Uterus (tissue), 4 donors: Measurements from ENCODE around the gene DDA1. TPM values are rescaled to one million over a fixed set of nuclear protein-coding genes. Genes with fewer than 3 reads are reported as not detected.
"Not testable (repeated sequence)": the region's sequence is repeated elsewhere in the genome, so short reads cannot be mapped to it uniquely, and the experiment has no call there.

Experiments
- DNase-seq, 2 donors: peaks; one replicate each; pipeline ENCODE4 v3.0.0-alpha.2; 2019 to 2020
- H3K27ac ChIP-seq, 2 donors: fragments of 200-600 bp; sonication (generic); 1 replicate in 1 of 2; 2 replicates in 1 of 2; pipeline ENCODE4 v1.5.1; 2016 to 2018
- H3K27me3 ChIP-seq, 2 donors: fragments of 200-600 bp; sonication (generic); one replicate each; pipeline ENCODE4 v1.5.1; 2018 to 2019; ENCODE audit warnings: control low read depth in 1 of 2
- H3K36me3 ChIP-seq, 2 donors: fragments of 200-600 bp; sonication (generic); one replicate each; pipeline ENCODE4 v1.5.1; 2019; ENCODE audit warnings: control low read depth in 1 of 2
- H3K4me1 ChIP-seq, 2 donors: fragments of 200-600 bp; sonication (generic); one replicate each; pipeline ENCODE4 v1.5.1; 2018 to 2019; ENCODE audit warnings: control low read depth in 1 of 2
- H3K4me3 ChIP-seq, 2 donors: fragments of 200-600 bp; sonication (generic); 1 replicate in 1 of 2; 2 replicates in 1 of 2; pipeline ENCODE4 v1.5.1; 2018 to 2019; ENCODE audit warnings: mild to moderate bottlenecking in 1 of 2
- H3K9me3 ChIP-seq, 2 donors: fragments of 200-600 bp; sonication (generic); one replicate each; pipeline ENCODE4 v1.5.1; 2019; ENCODE audit warnings: control low read depth in 1 of 2
- POLR2A ChIP-seq, 2 donors: fragments of 450-650 bp; IDR thresholded peaks; one replicate each; pipeline ENCODE4 v1.6.1; 2016; ENCODE audit warnings: antibody characterized with exemption in 2 of 2, mild to moderate bottlenecking in 1 of 2, moderate library complexity in 1 of 2
- intact Hi-C: fragments of 100-400 bp; cut with DNase I; formaldehyde crosslinking; loops from one replicate; pipeline ENCODE4 v1.15.1; 2023; ENCODE audit warnings: low total_unique reads
- total RNA-seq, 4 donors: library from RNA; depleted of rRNA in 3 of 4; stranded (reverse); fragments of >200 nt in 3 of 4; gene quantifications; one replicate each; pipeline versions ENCODE4 v1.1.0 to v1.2.4, GENCODE V29; 2014 to 2023
- TF ChIP-seq, protein P1 (sequence below), 4 experiments: fragments of 200-600 bp in 2 of 4; fragments of 450-650 bp in 2 of 4; sonication (generic) in 2 of 4; IDR thresholded peaks; one replicate each; pipeline ENCODE4 v1.5.1; 2016 to 2019; ENCODE audit warnings: antibody characterized with exemption in 4 of 4, mild to moderate bottlenecking in 2 of 4, moderate library complexity in 1 of 4
- donor health status: DM: yes; HTN: yes; CAD: no.

DDA1 gene
- total RNA-seq, 4 donors from 2014 or later, result 2.8 to 22.2 (median 8.9) TPM

DNA sequence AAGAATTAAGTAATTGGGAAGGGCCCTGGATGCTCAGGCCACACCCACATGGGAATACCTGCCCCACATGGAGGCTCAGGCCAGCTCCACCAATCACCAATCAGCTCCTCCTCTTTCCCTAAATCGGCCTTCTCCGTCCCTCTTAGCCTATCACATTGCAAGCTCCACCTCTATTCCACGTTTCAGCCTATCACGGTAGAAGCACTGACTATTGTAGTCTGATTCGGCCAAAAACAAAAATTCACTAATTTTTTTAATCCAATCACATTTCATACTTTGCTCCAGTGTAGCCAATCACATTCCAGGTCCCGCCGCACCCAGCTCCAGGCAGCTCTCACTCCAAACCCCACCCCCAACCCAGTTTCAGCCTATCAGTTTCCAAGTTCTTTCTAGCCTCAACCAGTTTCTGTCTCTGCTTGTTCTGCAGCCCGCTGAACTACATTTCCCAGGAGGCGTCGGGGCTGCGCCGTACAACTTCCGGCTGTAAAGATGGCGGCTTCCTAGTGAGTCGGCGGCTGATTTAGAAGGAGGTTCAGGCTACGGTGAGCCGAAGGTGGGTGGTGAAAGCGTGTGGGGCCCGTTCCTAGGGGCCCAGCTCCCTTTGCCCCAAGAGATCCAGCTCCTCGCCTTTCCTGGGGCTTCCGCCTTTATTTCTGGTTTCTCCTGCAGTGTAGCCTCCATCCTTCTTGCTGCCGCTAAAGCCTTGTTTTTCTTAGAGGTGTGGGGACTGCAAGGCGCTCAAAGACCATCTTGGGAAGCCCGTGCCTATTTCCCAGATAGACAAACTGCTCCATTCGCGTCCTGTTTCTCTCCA is 42.2 kb upstream of the DDA1 start, which contains the start of gene BABAM1:
BABAM1 (plus strand) TSS at position 469 of the 814 bp plus-strand sequence. CDS start 1,364 bp downstream, outside the sequence.
- no peaks in the 10 kb centered on the region for H3K27me3 ChIP-seq
- H3K36me3 ChIP-seq, result no peaks in the 10 kb centered on the region
- H3K27ac ChIP-seq, result peak within 1 kb of the TSS; percentile 68 to 75
- no peaks in the 10 kb centered on the region for H3K9me3 ChIP-seq
- peaks cover 0 to 6% of the 10 kb centered on the region in 2 donors for H3K4me1 ChIP-seq
- intact Hi-C loops, result no loop called here
- TF ChIP-seq, protein P1, sequence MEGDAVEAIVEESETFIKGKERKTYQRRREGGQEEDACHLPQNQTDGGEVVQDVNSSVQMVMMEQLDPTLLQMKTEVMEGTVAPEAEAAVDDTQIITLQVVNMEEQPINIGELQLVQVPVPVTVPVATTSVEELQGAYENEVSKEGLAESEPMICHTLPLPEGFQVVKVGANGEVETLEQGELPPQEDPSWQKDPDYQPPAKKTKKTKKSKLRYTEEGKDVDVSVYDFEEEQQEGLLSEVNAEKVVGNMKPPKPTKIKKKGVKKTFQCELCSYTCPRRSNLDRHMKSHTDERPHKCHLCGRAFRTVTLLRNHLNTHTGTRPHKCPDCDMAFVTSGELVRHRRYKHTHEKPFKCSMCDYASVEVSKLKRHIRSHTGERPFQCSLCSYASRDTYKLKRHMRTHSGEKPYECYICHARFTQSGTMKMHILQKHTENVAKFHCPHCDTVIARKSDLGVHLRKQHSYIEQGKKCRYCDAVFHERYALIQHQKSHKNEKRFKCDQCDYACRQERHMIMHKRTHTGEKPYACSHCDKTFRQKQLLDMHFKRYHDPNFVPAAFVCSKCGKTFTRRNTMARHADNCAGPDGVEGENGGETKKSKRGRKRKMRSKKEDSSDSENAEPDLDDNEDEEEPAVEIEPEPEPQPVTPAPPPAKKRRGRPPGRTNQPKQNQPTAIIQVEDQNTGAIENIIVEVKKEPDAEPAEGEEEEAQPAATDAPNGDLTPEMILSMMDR (IDR thresholded peaks at IDR 0.05), result no peak
- TF ChIP-seq POLR2A (IDR thresholded peaks at IDR 0.05), result peak in 1 of 2 donors; percentile 38
- peak within 1 kb of the TSS; percentile 62 to 77 for H3K4me3 ChIP-seq
- peak; percentile 93 to 98 for DNase-seq

DNA sequence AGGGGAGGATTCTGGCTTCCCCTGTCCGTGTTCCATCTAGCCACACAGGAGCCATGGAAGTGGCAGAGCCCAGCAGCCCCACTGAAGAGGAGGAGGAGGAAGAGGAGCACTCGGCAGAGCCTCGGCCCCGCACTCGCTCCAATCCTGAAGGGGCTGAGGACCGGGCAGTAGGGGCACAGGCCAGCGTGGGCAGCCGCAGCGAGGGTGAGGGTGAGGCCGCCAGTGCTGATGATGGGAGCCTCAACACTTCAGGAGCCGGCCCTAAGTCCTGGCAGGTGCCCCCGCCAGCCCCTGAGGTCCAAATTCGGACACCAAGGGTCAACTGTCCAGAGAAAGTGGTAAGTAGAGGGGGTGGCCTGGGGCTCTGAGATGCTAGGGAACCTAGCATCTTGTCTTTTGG is 40.6 kb upstream of the DDA1 start:
- no peaks in the 10 kb centered on the region for H3K27me3 ChIP-seq
- no peak overlapping the region for H3K4me3 ChIP-seq
- no peak overlapping the region for H3K27ac ChIP-seq
- TF ChIP-seq, protein P1 (IDR thresholded peaks at IDR 0.05), result no peak
- TF ChIP-seq POLR2A (IDR thresholded peaks at IDR 0.05), result no peak
- no peaks in the 10 kb centered on the region for H3K9me3 ChIP-seq
- no peak for DNase-seq
- intact Hi-C loops, result no loop called here
- H3K36me3 ChIP-seq, result no peaks in the 10 kb centered on the region
- H3K4me1 ChIP-seq, result peaks cover 0 to 6% of the 10 kb centered on the region in 2 donors

DNA sequence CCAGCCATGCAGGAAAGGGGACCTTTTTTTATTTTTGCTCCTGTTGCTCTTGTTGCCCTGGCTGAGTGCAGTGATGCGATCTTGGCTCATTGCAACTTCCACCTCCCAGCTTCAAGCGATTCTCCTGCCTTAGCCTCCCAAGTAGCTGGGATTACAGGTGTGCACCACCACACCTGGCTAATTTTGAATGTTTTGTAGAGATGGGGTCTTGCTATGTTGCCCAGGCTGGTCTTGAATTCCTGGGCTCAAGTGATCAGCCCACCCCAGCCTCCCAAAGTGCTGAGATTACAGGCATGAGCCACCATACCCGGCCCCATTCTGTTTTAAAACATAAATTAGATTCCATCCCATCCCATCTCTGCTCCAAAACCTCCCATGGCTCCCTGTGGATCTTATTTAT is 34.5 kb upstream of the DDA1 start:
- H3K27ac ChIP-seq, H3K4me3 ChIP-seq, H3K4me1 ChIP-seq, H3K36me3 ChIP-seq, DNase-seq, H3K27me3 ChIP-seq, H3K9me3 ChIP-seq: not testable (repeated sequence)
- intact Hi-C loops, result loop anchor here (10.0 kb wide), 1 partner anchor 200 kb away; the partner anchor contains the start of genes HAUS8 and MYO9B

DNA sequence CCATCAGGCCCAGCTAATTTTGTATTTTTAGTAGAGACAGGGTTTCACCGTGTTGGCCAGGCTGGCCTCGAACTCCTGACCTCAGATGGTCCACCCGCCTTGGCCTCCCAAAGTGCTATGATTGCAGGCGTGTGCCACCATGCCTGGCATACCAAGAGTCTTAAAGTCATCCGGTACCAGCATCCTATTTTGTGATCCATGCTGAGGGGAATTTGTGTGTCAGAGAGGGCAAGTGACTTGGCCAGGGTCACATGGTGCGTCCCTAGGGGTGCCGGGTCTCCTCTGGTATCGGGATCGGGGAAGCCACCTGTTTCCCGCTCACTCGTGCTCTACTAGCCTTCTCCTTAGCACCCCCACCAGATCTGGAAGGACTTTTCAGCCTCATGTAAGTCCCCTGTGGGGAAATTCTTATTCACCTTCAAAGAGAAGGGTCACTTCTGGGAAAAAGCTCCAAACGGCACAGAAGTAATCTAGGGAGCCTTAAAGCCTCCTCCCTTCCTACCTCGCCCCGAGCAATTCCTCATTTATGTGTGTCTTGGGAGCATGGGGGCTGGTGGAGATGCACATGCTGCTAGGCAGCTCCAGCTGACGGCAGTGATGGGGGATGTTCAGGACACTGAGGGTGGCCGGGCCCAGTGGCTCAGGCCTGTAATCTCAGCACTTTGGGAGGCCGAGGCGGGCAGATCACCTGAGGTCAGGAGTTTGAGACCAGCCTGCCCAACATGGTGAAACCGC is 33.8 kb upstream of the DDA1 start:
- Histone ChIP-seq H3K4me1 (no peaks in the 10 kb centered on the region), H3K36me3 (no peaks in the 10 kb centered on the region), H3K4me3 (no peak overlapping the region), H3K27me3 (no peaks in the 10 kb centered on the region), H3K27ac (no peak overlapping the region), H3K9me3 (no peaks in the 10 kb centered on the region)
- intact Hi-C loops, result loop anchor here (10.0 kb wide), 1 partner anchor 201 kb away; the partner anchor contains the start of genes HAUS8 and MYO9B
- no peak for DNase-seq
- TF ChIP-seq POLR2A (IDR thresholded peaks at IDR 0.05), result no peak

DNA sequence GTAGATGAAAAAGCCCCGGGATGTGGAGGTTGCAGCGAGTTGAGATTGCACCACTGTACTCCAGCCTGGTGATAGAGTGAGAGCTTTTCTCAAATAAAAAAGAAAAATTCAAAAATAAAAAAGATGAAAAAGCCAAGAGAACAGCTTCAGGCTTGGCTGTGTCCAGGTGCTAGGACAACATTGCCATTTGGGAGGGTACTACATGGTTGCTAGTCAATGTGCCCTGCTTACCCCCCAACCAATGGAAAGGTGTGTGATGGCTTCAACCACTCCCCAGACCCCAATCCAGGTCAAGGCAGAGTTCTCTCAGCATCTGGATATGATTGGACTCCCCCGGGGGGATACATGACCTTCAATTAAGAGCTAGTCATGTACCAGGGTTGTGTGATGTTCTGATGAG is 29.9 kb upstream of the DDA1 start:
- intact Hi-C loops, result loop anchor here (10.0 kb wide), 1 partner anchor 205 kb away; the partner anchor contains the start of genes HAUS8 and MYO9B
- H3K4me1 ChIP-seq, result peaks cover 0 to 13% of the 10 kb centered on the region in 2 donors
- no peaks in the 10 kb centered on the region for H3K9me3 ChIP-seq
- DNase-seq, result no peak
- peaks cover 5 to 12% of the 10 kb centered on the region in 2 donors for H3K27me3 ChIP-seq
- H3K4me3 ChIP-seq, result no peak overlapping the region
- TF ChIP-seq POLR2A (IDR thresholded peaks at IDR 0.05), result no peak
- TF ChIP-seq, protein P1 (IDR thresholded peaks at IDR 0.05), result no peak
- no peak overlapping the region for H3K27ac ChIP-seq
- no peaks in the 10 kb centered on the region for H3K36me3 ChIP-seq
